ENCODE data around the gene PLEKHH1. TPM values are rescaled to one million over a fixed set of nuclear protein-coding genes. Genes with fewer than 3 reads are reported as not detected.
A peak's percentile ranks its signal among the peaks of the same experiment; 100 is the strongest.

The PLEKHH1 gene
- total RNA-seq, 2 donors from 2014 or later, result 2.3 to 5.3 TPM

DNA sequence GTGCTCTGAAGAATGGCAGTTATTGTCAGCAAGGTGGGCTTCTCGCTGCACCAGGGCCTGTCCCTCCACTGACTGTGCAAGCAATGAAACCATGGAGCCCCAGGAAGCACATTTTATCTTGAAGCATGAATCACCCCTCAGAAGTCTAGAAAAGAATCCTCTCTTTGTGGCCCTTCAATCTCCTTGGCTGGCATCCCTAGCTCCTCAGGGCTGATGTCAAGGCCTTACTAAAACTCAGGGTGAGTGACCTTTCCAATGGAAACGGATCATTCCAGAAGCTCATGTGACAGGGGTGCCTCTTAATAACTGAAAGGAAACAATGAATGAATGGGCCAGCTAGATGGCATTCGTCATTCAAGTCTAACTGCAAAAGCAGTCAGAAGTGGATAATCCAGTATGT lies 22.3 kb upstream of the PLEKHH1 start:
- Histone ChIP-seq H3K4me1 (peaks cover 0 to 11% of the 10 kb centered on the region in 2 donors), H3K36me3 (no peaks in the 10 kb centered on the region), H3K9me3 (no peaks in the 10 kb centered on the region), H3K4me3 (no peak overlapping the region), H3K27me3 (no peaks in the 10 kb centered on the region), H3K27ac (no peak overlapping the region)
- DNase-seq (ENCODE audit: low spot score), result no peak
- TF ChIP-seq, protein P1, sequence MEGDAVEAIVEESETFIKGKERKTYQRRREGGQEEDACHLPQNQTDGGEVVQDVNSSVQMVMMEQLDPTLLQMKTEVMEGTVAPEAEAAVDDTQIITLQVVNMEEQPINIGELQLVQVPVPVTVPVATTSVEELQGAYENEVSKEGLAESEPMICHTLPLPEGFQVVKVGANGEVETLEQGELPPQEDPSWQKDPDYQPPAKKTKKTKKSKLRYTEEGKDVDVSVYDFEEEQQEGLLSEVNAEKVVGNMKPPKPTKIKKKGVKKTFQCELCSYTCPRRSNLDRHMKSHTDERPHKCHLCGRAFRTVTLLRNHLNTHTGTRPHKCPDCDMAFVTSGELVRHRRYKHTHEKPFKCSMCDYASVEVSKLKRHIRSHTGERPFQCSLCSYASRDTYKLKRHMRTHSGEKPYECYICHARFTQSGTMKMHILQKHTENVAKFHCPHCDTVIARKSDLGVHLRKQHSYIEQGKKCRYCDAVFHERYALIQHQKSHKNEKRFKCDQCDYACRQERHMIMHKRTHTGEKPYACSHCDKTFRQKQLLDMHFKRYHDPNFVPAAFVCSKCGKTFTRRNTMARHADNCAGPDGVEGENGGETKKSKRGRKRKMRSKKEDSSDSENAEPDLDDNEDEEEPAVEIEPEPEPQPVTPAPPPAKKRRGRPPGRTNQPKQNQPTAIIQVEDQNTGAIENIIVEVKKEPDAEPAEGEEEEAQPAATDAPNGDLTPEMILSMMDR (IDR thresholded peaks at IDR 0.05), result no peak

- TF ChIP-seq, protein P1 (IDR thresholded peaks at IDR 0.05), result no peak
- H3K9me3 ChIP-seq, result no peaks in the 10 kb centered on the region
- peaks cover 0 to 20% of the 10 kb centered on the region in 2 donors for H3K4me1 ChIP-seq
- no peak overlapping the region for H3K4me3 ChIP-seq
- H3K27me3 ChIP-seq, result no peaks in the 10 kb centered on the region
- no peak for DNase-seq (ENCODE audit: low spot score)
- H3K36me3 ChIP-seq, result no peaks in the 10 kb centered on the region
- no peak overlapping the region for H3K27ac ChIP-seq
Observed at GRCh38 chr14:67512463-67513310, 20.4 kb upstream of the PLEKHH1 start.

DNA sequence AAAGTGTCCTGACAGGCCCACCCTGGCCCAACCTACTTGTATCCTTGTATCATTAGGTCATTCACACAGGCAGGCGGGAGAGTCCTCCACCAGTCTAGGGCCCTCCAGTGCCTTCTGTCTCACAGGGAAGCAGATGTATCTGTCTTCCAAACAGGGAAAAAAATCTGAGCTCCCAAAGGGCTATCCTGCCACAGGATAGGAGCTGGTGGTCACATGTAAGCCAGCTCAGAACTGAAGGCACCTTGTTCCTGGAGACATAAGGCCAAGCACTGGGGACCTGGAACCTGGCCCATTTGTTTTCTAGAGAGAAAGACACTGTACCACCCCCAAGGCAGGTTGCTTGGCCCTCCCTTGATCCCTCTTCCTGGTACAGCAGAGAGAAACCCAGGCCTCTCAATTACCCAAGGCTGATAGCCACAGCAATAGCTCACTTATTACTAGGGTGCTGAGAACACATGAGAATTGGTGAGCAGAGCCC lies 19.4 kb upstream of the PLEKHH1 start:
- TF ChIP-seq, protein P1 (IDR thresholded peaks at IDR 0.05), result no peak
- no peak overlapping the region for H3K4me3 ChIP-seq

GRCh38 chr14:67514203-67514607 lies 18.9 kb upstream of the PLEKHH1 start:
- Histone ChIP-seq H3K27me3 (no peaks in the 10 kb centered on the region), H3K36me3 (no peaks in the 10 kb centered on the region), H3K4me3 (peak overlapping the region; percentile 75 to 96), H3K4me1 (peaks cover 0 to 20% of the 10 kb centered on the region in 2 donors), H3K9me3 (no peaks in the 10 kb centered on the region), H3K27ac (peak overlapping the region in 1 of 2 donors; percentile 70)
- no peak for DNase-seq (ENCODE audit: low spot score)
- TF ChIP-seq, protein P1 (IDR thresholded peaks at IDR 0.05), result no peak

More for the DNA sequence above, 19.4 kb upstream of the PLEKHH1 start:
- DNase-seq (ENCODE audit: low spot score), result no peak
- no peak overlapping the region for H3K27ac ChIP-seq
- no peaks in the 10 kb centered on the region for H3K9me3 ChIP-seq
- H3K4me1 ChIP-seq, result peaks cover 0 to 20% of the 10 kb centered on the region in 2 donors
- no peaks in the 10 kb centered on the region for H3K36me3 ChIP-seq
- no peaks in the 10 kb centered on the region for H3K27me3 ChIP-seq

GRCh38 chr14:67514650-67515385 lies 18.3 kb upstream of the PLEKHH1 start:
- DNase-seq (ENCODE audit: low spot score), result no peak
- Histone ChIP-seq H3K27ac (peak overlapping the region in 1 of 2 donors; percentile 70), H3K9me3 (no peaks in the 10 kb centered on the region), H3K4me1 (peaks cover 0 to 20% of the 10 kb centered on the region in 2 donors), H3K36me3 (no peaks in the 10 kb centered on the region), H3K27me3 (no peaks in the 10 kb centered on the region), H3K4me3 (peak overlapping the region; percentile 75 to 96)
- TF ChIP-seq, protein P1 (IDR thresholded peaks at IDR 0.05), result no peak
